HK-2 (cell line): ENCODE measurements around the gene SEPTIN10.
"Not testable (repeated sequence)": the region's sequence is repeated elsewhere in the genome, so short reads cannot be mapped to it uniquely, and the experiment has no call there.

ENCODE experiments used
- DNase-seq: peaks from one replicate; pipeline ENCODE4 v3.0.0-alpha.2; 2018; ENCODE audit not compliant: unreplicated experiment

Gene SEPTIN10

DNA sequence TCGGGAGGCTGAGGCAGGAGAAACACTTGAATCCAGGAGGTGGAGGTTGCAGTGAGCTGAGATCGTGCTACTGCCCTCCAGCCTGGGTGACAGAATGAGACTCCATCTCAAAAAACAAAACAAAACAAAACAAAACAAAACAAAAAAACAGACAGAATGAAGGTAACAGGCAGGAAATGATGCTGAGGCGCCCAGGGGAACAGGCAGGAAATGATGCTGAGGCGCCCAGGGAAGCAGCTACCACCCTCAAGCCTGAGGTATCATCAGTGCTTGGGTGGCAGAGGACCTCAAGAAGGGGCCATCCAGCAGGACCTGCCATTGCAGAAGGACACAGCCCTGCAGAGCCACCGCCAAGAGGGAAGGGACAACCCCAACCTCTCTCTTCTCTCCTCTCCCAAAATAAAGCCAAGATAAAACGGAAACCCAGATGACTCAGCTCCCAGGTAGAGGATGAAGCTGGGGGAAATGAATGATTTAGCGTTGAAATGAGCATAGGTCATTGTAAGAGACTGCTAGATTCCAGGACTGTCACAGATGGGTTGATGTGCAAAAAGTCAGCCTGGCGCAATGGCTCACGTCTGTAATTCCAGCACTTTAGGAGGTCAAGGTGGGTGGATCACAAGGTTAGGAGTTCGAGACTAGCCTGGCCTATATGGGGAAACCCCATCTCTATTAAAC, 19.7 kb upstream of the SEPTIN10 start:
- DNase-seq, result no peak

DNA sequence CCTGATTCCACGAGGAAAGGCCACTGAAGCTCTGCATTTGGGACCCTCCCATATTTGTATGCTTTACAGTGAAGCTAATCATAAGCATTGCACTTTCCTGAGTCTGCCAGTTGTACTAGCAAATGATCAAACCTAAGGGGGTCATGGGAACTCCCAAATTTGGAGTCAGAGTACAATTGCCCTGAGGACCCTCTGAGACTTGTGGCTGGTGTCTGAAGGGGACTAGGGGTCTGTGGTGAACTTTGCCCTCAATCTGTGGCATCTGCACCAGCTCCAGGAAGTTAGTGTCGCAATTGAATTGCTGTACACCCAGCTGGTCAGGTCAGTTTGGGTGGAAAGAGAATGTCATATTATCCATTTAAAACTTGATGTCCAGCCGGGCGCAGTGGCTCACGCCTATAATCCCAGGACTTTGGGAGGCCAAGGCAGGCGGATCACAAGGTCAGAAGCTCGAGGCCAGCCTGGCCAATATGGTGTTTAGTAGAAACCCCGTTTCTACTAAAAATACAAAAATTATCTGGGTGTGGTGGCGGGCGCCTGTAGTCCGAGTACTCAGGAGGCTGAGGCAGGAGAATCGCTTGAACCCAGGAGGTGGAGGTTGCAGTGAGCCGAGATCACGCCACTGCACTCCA, 18.5 kb upstream of the SEPTIN10 start:
- no peak for DNase-seq

DNA sequence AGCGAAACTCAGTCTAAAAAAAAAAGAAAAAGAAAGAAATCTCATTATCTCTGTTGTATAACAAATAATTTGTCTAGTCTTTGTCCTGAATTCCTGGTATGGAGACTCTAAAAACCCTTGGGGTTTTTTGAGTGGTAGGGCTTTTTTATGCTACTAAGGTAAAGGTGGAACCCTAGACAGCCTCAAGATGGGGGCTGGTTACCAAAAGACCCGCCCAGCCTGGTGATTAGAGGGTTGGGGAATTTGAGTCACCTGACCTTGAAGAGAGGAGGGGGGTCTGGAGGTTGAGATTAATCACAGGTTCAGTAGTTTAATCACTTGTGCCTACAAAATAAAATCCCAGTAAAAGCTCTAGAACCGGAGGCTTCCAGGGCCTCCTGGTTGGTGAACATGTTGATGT, 18.0 kb upstream of the SEPTIN10 start:
- DNase-seq, result no peak

DNA sequence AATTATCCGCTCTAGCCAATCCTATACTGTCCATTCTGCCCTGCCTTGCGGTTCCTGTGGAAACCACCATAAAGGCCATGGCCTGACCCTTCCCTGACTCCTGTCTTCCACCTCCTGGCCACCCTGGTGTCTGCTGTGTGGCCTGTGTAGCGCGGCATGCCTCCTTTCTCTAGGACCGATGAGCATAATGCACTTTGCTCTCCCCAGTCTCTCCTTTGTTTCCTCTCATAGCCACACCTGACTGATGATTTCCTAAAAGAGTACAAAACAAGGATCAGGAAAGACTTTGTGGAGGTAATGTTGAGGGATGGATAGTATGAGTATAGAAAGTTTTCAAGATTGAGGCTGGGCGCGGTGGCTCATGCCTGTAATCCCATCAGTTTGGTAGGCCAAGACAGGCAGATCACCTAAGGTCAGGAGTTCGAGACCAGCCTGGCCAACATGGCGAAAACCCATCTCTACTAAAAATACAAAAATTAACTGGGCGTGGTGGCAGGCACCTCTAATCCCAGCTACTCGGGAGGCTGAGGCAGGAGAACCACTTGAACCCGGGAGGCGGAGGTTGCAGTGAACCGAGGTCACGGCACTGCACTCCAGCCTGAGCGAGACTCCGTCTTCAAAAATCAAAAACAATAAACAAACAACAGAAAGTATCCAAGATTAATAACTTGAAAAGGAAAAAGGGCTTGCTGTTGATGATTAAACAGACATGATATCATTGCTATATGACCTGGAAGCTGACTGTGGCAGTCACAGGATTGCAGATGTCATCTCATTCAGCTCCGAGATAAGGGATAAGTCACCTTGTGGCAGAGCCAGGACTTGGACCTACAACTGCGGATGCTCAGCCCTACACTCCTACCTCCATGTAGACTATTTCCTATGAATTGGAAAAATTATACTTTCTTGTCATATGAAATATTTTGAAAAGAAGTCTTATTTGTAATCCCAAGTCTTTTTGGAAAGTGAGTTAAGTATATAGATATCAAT, 17.0 kb upstream of the SEPTIN10 start:
- no peak for DNase-seq

DNA sequence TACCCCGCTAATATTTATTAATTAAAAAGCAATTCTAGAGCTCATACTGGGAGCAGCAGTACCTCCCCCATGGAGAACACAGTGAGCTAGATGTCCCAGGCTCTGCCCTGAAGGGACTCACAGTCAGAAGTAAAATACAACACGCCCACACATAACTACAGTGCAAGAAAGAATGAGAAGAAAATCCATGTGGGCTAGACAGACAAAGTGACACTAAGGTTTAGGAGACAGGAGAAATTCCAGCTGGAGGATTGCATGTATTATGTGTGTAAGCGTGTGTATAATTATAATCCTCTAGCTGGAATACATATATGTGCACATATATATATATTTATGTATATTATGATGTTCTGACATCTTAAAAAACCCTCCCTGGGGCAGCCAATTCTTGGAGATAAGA, 16.1 kb upstream of the SEPTIN10 start:
- no peak for DNase-seq

DNA sequence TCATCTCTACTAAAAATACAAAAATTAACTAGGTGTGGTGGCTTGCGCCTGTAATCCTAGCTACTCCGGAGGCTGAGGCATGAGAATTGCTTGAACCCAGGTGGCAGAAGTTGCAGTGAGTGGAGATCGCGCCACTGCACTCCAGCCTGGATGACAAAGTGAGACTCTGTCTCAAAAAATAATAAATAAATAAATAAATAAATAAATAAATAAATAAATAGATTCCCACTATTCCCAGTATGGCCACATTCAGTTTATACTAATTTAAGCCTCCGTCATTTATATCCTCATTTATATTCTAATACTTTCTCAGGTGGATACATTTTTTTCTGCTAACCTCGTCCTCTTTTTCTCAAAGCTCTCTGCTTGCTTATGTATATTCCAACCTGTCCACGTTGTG, 14.6 kb upstream of the SEPTIN10 start:
- DNase-seq, result not testable (repeated sequence)

DNA sequence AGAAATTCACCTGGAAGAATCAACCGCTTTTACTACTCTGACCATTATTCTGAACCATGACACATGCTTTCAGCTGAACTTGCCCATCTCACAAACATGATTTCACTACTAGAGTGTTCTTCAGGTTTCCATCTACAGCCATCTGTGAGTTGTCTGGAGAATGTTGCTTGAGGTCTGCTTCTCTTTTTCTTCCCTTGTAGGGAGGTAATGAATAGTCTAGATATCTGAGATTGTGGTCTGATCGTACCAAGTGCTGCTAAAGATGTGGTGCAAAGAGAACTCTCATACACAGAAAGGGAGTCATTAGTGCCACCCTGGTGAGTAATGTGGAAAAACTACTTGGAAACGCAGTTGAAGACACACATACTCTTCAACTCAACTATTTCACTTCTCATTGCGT, 10.6 kb upstream of the SEPTIN10 start:
- DNase-seq, result no peak

DNA sequence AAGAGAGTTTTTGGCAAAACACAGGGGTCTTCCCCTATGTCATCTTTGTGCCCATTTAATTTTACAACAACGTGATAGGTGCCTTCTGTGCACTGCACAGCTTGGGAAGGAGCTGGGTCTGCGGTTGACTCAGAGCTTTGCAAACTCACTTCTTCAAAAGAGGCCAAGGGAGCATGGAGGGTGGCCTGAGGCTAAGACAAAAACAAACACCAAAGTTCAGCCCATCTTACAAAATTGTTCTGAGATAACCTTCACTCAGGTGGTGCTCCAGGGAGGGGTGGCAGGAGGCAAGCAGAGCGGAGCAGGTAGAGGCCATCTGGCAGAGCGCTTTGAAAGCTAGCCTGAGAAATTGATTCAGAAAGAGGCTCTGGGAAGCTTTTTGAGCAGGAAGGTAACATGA, 10.2 kb upstream of the SEPTIN10 start:
- no peak for DNase-seq

DNA sequence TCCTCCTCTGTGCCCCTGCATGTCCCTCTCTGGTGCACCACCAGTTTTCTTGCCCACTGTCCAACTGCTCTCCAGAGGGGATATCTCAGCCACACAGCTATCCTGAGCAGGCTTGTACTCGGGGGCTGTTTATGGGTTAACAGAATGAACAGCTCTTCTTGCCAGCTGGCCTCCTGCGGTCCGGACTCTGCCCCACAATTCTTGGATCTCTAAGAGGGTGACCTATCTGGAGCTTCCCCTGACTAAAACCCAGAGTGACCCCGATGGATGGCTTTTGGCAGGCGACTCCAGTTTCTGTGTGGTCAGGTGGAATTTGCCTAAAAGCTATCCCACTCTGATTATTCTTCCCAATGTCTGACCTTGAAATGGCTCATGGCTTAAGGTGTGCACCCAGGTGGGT, 9.5 kb upstream of the SEPTIN10 start:
- no peak for DNase-seq

DNA sequence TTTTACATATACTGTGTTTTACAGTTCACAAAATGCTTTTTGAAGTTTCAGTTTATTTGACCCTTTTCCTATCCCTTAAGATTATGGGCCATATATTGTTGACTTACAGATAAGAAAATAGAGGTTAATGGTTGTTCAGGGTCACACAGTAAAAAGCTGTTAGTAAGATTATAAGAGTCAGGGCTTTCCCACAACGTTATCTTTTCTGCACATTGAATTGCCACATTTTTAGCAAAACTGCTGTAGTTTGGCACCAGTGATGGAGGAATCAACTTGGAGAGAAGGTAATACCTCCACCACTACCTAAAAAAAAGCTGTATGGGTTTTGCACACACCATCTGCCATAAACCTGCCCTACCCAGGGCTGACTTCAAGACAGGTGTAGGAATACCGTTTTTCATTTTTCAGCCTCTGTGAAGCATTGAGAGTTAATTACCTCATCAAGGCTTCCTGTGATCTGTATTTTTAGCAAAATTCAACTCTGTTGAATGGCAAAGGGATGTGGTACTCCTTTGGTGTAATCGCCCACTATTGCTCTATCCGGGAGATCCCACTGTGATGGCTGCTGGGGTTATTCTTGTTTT, 5.4 kb upstream of the SEPTIN10 start:
- DNase-seq, result no peak

DNA sequence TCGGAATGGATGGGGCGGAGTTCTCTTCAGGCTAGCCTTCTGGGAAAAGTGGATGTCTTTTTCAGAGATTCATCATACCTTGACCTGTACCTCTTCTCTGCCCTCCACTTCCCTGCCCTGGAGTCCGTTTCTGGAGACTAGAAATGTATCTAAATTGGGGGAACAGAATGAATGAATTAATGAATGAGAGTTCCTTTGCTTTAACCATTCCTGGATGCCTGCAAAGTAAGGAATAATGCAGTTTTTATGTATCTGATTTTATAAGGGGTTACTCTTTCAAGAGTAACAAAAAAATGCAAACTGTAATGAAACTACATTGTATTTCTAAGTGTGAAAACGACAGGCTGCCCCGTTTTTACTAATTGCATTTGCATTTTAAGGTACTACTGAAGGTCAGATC, 2.4 kb upstream of the SEPTIN10 start:
- no peak for DNase-seq

DNA sequence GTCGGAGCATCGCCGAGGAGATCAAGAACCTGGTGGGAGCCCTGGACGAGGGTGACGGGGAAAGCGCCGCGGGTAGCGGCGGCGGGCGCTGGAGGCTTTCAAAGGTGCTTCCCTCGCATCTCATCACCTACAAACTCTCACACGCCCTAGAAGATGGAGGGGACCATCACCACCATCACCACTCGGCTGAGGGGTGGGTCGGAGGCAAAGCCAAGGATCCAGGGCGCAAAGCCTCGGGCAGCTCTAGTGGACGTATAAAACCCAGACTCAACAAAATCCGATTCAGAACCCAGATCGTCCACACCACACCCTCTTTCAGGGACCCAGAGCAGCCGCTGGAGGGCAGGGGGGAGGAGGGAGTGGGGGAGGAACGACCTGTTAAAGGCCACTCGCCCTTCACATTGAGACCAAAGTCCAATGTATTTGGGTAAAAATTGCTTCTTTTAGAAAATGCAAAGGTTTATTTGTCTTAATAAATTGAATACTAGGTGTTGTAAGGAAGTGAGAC, 1.9 kb upstream of the SEPTIN10 start:
- DNase-seq, result peak; percentile 26

DNA sequence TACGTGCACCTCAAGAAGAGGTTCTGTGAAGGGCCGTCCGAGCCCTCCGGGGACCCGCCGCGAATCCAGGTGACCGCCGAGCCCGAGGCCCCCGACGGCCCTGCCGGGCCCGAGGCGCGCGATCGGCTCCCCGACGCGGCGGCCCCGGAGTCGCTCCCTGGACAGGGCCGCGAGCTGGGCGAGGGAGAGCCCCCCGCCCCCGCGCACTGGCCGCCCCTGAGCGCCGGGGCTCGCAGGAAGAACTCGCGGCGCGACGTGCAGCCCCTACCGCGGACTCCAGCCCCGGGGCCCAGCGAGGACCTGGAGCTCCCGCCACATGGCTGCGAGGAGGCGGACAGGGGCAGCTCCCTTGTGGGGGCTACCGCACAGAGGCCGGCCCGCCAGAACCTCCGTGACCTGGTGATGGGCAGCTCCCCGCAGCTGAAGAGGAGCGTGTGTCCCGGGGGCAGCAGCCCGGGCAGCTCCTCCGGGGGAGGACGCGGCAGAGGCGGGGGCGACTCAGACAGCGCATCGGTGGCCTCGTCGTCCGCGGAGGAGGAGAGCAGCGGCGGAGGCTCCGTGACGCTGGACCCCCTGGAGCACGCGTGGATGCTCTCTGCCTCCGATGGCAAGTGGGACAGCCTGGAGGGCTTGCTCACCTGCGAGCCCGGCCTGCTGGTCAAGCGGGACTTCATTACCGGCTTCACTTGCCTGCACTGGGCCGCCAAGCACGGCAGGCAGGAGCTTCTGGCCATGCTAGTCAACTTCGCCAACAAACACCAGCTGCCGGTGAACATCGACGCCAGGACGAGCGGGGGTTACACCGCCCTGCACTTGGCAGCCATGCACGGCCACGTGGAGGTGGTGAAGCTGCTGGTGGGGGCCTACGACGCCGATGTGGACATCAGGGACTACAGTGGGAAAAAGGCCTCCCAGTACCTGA, 1.2 kb upstream of the SEPTIN10 start:
- DNase-seq, result peak; percentile 57

DNA sequence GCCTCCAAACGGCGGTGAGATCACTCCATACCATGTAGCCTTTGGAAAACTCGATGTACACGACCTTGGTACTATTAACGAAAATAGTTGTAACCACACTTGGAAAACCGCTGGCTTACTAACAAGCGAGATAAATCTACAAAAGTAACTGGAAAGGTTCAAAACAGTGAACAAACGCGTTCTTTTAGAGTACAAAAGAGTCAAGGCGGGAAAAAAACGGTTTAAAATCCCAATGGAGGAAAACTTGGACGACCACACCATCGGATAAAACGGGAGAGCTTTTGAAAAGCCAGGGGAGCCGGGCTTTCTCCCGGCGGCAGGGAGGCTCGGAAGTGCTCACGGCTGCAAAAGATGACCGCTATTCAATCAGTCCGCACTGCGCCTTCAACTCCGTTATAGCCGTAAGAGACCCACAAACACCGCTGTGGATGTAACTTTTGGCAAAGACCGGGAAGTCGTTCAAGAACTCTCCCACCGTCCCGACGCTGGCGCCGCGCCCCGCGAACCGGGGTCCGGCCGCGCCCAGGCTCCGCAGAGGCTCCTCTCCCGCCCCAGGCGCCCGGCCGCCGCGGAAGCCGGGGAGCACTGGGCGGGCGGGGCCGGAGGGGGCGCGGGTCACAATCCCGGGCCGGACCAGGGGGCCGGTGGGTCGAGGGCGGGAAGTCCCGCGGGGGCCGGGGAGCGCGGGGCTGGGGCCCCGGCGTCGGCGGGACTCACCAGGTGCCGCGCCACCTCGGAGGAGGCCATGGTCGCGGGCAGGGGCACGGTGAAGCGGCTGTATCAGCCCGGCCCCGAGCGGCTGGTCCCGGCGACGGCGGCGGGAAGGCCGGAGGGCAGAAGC, 465 bp downstream of the SEPTIN10 start:
- DNase-seq, result no peak

DNA sequence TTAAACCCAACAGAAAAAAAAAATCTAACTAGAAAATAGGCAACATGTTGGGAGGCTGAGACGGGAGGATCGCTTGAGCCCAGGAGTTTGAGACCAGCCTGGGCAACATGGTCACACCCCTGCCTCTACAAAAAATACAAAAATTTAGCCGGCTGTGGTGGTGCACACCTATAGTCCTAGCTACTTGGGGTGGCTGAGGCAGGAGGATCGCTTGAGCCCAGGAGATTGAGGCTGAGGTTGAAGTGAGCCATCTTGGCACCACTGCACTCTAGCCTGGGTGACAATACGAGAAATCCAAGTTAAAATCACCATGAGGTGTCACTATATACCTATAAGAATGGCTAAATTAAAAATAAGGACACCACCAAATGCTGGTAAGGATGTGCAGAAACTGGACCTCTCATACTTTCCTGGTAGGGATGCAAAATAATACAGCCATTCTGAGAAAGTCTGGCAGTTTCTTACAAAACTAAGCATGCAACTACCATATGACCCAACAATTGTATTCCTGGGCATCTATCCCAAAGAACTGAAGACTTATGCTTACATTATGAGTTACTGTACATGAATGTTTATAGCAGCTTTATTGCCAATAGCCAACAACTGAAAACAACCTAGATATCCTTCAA, 2.2 kb downstream of the SEPTIN10 start:
- DNase-seq, result no peak

DNA sequence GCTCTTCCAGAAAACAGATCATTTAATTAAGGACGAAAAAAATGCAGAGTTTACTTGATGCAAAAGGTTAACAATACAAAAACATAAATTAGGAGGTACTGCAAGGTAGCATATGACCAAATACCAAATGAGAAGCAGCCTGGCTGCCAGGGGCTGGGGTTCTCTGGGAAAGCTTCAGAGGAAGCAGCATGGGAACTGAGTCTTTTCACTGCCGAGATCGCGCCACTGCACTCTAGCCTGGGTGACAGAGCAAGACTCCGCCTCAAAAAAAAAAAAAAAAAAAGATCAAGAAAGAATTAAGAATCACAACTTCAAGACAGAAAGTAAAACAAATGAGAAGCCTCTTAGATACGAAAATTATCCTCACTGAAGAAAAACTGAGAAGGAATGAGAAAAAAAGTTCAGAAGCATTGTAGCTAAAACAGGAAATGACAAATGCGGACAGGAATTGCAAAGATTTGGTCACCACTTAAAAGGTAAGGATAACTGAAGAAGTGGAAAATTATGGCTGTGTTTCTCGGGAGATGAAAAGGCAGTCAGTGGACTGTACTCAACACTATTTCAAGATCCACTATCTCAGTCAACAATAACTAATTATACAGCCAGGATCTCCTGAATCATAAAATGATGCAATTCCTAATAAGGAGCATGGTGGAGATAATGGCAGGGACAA, 4.3 kb downstream of the SEPTIN10 start:
- DNase-seq, result peak; percentile 30

DNA sequence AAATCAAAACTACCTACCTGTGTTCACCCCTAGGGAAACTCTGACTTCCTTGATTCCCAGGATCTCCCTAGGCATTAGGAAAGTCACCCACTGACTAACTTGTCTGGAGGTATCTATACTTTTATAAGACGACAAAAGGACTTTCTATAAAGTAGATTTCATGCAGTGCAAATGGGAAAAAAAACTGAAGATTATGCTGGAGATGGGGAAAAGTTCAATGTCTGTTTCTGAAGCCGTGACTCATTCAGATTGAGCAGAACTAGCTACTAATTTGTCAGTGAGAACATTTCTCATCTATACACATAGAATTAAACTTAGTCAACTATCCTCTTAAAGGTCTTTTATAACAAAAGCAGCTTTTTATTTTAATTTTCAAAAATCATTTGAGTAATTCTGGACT, 6.0 kb downstream of the SEPTIN10 start:
- no peak for DNase-seq

DNA sequence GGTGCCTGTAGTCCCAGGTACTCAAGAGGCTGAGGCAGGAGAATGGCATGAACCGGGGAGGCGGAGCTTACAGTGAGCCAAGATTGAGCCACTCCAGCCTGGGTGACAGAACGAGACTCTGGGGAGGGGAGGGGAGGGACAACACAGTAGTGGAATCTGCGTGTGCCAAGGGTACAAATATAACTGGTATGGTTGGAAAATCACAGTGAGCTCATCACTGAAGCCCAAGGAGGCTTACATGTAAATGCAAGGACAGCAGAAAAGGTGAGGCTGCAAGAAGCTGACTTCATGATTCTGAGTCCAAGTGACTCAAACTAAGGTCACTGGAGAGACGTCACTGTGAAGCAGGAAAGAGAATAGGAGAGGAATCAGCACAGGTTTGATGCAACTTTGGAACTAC, 9.2 kb downstream of the SEPTIN10 start:
- DNase-seq, result peak; percentile 76

DNA sequence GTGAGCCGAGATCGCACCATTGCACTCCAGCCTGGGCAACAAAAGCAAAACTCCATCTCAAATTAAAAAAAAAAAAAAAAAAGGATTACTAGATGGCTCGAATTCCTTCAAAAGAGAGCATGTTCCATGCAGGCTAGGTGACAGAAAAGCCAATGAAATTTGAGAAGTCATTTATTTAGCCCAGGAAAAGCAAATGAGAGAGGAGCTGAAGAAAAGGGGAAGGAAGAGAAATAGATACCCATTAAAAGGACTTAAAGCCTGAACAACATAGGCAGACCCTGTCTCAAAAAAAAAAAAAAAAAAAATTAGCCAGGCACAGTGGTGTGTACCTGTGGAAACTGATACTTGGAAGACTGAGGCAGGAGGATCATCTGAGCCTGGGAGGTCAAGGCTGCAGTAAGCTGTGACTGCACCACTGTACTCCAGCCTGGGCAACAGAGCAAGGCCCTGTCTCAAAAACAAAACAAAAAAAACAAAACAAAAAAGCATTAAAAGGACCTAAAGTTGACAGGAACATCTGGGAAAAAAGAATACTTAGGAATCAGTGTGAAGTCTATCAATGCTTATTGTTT, 11.1 kb downstream of the SEPTIN10 start:
- DNase-seq, result no peak
